WTC11 (cell line): Measurements from ENCODE around the gene PAPSS1.

Experiments
- ATF2 ChIP-seq: sonication (generic); formaldehyde crosslinking; IDR thresholded peaks from 2 replicates; pipeline ENCODE4 v1.8.1; 2022; ENCODE audit warnings: low read depth, missing genetic modification reagents, borderline replicate concordance
- CREB1 ChIP-seq: sonication (generic); formaldehyde crosslinking; IDR thresholded peaks from 2 replicates; pipeline ENCODE4 v1.8.0; 2023; ENCODE audit warnings: mild to moderate bottlenecking, missing genetic modification reagents
- CTCF ChIP-seq: fragments of 200-600 bp; IDR thresholded peaks from 2 replicates; pipeline ENCODE4 v1.8.0; 2022; ENCODE audit warnings: antibody characterized with exemption
- IRF2 ChIP-seq: sonication (generic); formaldehyde crosslinking; IDR thresholded peaks from 2 replicates; pipeline ENCODE4 v1.8.0; 2022; ENCODE audit warnings: low read depth, missing genetic modification reagents, borderline replicate concordance
- JUN ChIP-seq: sonication (generic); formaldehyde crosslinking; IDR thresholded peaks from 2 replicates; pipeline ENCODE4 v1.8.0; 2023; ENCODE audit warnings: mild to moderate bottlenecking, missing genetic modification reagents
- MAX ChIP-seq: sonication (generic); formaldehyde crosslinking; IDR thresholded peaks from 2 replicates; pipeline ENCODE4 v1.8.0; 2022; ENCODE audit warnings: mild to moderate bottlenecking, missing genetic modification reagents
- PRDM15 ChIP-seq: sonication (generic); formaldehyde crosslinking; IDR thresholded peaks from 2 replicates; pipeline ENCODE4 v1.8.0; 2022; ENCODE audit warnings: missing genetic modification reagents
- SP1 ChIP-seq: sonication (generic); formaldehyde crosslinking; conservative IDR thresholded peaks from 2 replicates; pipeline ENCODE4 v1.8.1; 2022; ENCODE audit warnings: missing genetic modification reagents
- USF2 ChIP-seq: sonication (generic); formaldehyde crosslinking; IDR thresholded peaks from 2 replicates; pipeline ENCODE4 v1.8.1; 2023; ENCODE audit warnings: mild to moderate bottlenecking, missing genetic modification reagents, moderate library complexity

- peak; percentile 72 for TF ChIP-seq CTCF
- no peak for TF ChIP-seq MAX (CRISPR knock-in tag)
- TF ChIP-seq CREB1 (CRISPR knock-in tag), result no peak
- no peak for TF ChIP-seq IRF2
- no peak for TF ChIP-seq SP1 (CRISPR knock-in tag)
- no peak for TF ChIP-seq PRDM15
- TF ChIP-seq JUN (CRISPR knock-in tag), result no peak
- TF ChIP-seq USF2 (CRISPR knock-in tag), result no peak
- TF ChIP-seq ATF2 (CRISPR knock-in tag), result no peak
Measured at GRCh38 chr4:107736924-107737448, 17.0 kb upstream of the PAPSS1 start.
